Adrenal gland (tissue), 5 donors: Measurements from ENCODE around the gene TLR10.

Experiments
- CTCF ChIP-seq, 6 experiments: fragments of 450-650 bp in 4 of 6; fragments of 200-600 bp in 2 of 6; sonication (generic) in 1 of 6; IDR thresholded peaks; 1 replicate in 5 of 6; 2 replicates in 1 of 6; pipeline versions ENCODE4 v1.5.1 to v1.8.0; 2016 to 2021; ENCODE audit warnings: antibody characterized with exemption in 6 of 6, mild to moderate bottlenecking in 2 of 6, moderate library complexity in 1 of 6
- POLR2A ChIP-seq, 2 donors: fragments of 450-650 bp; IDR thresholded peaks; one replicate each; pipeline ENCODE4 v1.6.1; 2017; ENCODE audit warnings: antibody characterized with exemption in 2 of 2, mild to moderate bottlenecking in 2 of 2, moderate library complexity in 1 of 2
- donor health status: DM: no; HTN: no; CAD: no.

GRCh38 chr4:38740303-38740702 is 42.5 kb downstream of the TLR10 start:
- TF ChIP-seq POLR2A (IDR thresholded peaks at IDR 0.05) (no peak), CTCF (IDR thresholded peaks at IDR 0.05) (no peak)
